G401 (cell line): ENCODE results near the gene ELOVL7. TPM values are rescaled to one million over a fixed set of nuclear protein-coding genes. Genes with fewer than 3 reads are reported as not detected.
"Not testable (repeated sequence)": the region's sequence is repeated elsewhere in the genome, so short reads cannot be mapped to it uniquely, and the experiment has no call there.

Source experiments
- DNase-seq: peaks from one replicate; pipeline ENCODE4 v3.0.0-alpha.2; 2015; ENCODE audit warnings: low spot score
- in situ Hi-C: cut with HindIII; loops from 2 replicates; pipeline ENCODE4 v1.10.0; 2016; ENCODE audit warnings: low sequenced_read_pairs, mixed read lengths
- total RNA-seq: library from RNA; depleted of rRNA; stranded (reverse); fragments of >200 nt; shearing (Covaris generic); gene quantifications from 2 replicates; pipeline ENCODE4 v1.2.3, GENCODE V29; 2014

ELOVL7 gene
- total RNA-seq, 1 experiment from 2014 or later = 37.3 TPM

DNA sequence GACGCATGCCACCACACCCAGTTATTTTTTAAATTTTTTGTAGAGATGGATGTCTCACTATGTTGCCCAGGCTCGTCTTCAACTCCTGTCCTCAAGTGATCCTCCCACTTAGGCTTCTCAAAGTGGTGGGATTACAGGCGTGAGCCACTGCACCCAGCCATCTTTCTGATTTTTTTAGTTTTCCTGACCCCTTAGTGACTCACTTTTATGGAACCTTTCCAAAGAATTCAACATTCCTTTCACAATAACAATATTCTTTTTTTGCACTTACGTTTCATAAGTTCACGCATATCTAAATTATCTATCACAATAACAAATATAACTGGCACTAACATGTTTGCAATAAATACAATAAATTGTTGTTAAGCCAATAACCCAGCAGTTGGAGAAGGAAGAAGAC is 8.5 kb downstream of the ELOVL7 start:
- no peak for DNase-seq
- in situ Hi-C loops = no loop called here

DNA sequence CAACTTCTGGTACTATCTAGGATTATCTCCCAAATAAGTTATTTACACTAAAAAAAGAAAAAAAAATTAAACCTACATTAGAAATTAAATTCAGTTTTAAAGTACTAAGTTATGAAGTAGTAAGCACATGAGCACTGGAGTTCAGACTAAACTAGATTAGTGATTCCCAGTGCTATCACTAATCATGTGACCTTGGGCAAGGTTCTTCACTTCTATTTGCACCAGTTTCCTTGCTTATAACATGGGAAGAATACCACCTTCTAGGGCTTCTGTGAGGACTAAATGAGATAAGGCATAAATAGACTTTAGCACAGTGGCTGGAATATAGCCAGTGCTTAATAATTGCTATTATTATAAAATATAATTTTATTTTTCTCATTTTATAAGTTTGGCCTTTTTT is 10.5 kb downstream of the ELOVL7 start:
- DNase-seq = no peak
- in situ Hi-C loops = no loop called here

GRCh38 chr5:60830581-60831127 is 13.4 kb downstream of the ELOVL7 start:
- in situ Hi-C loops = no loop called here

DNA sequence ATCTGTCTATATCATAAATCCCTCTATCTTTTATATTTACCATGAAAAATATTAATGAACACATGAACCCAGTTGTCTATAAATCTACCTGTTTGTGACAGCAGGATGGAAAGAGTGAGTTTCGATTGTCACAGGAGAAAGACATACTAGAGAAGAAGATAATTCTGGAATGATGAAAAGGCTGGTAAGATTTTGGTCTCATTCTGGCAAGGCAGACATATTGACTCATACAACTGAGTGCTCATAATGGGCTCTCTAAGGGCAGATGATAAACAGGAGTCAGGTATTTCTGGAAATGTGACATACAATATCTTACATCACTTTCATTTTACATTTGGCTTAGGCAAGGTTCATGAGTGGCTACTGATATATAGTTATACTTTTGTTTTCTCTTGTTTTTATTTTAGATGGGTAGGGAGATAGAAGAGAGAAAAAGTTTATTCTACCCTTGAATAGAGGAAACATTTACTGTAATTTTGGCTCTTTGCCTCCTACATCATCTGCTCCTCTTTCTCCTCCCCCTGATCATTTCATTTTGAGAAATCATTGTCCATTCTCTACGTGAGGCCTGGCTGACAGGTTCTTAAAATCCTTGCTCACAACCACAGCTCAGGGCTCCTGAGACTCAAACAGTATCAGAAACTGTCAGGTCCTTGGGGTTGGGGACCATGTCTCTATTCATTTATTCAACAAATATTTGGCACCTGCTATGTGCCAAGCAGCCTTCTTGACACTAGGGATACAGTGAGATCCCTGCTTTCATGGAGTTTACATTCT is 14.4 kb downstream of the ELOVL7 start:
- DNase-seq = no peak
- in situ Hi-C loops = no loop called here

More at GRCh38 chr5:60830581-60831127, 13.4 kb downstream of the ELOVL7 start:
- no peak for DNase-seq

DNA sequence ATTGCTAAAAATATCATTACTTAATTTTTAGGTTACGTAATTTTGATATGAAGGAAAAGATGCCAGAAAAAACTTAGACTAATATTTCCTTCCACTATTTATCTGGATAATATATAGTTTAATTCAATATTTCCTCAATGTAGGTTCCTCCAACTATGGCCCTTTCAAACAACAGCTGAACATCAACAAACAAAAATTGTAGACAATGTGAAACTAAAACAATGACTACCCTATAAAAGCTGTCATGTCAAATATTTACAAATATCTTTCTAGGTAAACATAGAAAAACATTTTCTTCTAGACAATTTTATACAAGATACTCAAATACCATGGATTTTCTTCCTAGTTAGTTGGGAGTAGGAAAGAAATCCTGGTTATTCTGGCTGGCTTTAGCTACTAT is 16.9 kb downstream of the ELOVL7 start:
- in situ Hi-C loops = no loop called here
- no peak for DNase-seq

DNA sequence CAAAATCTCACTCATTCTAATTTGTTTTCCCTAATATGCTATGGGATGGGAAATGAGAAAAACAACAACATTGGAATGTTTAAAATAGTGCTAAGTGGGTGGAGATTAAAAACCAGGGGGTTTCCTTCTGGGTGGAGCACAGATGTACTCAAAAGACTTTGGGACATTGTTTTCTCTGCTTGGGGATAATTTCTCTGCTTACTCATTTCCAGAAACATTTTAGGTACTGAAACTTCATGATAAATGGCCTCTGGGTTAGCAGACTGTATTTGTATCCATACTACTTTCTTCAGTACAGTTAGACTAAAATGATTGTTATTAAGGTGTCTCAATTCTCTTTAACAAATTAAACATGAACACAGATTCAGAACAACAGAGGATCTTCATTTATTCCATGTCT is 17.4 kb downstream of the ELOVL7 start:
- in situ Hi-C loops = no loop called here
- DNase-seq = no peak

DNA sequence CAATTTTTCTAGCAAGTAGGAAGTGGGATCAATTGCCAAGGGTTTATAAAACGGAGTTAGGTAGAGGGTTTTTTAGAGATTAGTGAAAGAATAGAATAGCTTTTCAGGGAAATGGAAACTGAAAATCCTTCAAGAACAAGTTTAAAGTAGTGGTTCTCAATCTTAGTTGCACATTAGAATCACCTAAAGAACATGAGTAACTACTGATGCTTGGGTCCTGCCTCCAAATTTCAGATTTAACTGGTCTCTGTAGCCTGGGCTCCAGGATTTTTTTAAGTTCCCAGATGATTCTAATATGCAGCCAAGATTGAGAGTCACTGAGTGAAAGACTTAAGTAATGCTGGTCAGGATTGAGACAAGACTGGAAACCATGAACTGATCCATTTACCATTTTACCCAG is 20.5 kb downstream of the ELOVL7 start:
- in situ Hi-C loops = no loop called here
- DNase-seq = no peak

DNA sequence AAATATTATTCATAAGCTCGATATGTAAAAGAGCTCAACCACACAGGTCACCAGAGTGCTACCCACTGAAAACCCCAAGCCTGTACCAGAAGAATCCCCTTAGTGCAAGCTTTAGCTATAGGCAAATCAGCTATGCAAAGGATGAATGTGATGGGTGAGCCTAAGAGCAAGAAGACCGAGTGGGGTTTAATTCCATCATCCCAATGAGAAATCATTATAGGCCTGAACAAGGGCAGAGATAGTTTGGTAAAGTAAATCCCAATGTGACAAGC is 21.8 kb downstream of the ELOVL7 start:
- no peak for DNase-seq
- in situ Hi-C loops = no loop called here

- in situ Hi-C loops = no loop called here
- DNase-seq = no peak
Observed at GRCh38 chr5:60821488-60822284, 22.4 kb downstream of the ELOVL7 start.

DNA sequence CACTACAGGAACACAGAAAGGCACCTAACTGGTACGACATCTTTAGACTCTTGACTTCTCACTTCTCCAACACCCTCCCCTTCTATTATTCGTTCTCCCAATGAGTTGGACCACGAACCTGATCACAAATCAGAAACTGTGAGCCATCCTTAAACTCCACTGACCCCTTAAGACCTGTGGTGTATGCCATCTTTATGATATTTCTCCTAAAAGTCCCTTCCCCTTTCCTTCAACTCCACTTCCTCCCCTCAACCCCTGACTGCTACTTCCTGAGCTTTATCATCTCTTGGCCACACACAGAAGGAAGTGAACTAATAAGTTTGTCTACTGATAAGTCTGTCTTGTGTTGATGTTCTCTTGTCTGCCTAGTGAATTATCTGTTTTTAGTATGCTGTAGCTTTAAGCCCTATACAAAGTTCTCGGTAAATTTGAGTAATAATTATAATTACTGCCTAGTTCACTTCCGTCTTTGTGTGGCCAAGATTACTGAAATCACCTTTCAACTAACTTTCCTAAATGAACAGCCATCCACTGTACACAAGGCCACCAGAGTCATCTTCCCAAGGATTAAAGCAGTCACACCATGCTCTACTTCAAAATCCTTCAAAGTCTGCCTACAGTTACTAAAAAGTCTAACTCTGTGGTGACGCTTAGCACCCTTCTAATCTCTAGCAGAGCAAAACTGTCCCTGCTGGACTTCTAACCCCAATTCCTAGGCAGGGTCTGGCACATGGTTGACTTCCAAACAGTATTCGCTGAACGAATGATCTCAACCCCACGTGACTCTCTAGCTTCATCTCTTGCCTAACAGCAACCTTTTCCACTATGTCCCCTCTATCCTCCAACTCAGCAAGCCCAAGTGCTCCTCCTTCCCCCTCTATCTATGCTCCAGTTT is 23.2 kb downstream of the ELOVL7 start:
- DNase-seq = no peak
- in situ Hi-C loops = no loop called here

DNA sequence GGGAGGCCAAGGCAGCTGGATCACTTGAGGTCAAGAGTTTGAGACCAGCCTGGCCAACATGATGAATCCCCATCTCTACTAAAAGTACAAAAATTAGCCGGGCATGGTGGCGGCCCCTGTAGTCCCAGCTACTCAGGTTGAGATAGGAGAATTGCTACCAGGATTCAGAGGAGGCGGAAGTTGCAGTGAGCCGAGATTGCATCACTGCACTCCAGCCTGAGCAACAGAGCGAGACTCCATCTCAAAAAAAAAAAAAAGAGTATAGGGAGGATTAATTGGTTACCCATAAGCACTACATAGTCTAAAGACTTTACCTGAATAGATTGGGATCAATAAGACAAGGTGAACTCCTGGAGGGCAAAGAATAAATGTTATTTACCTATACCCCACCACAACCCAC is 27.9 kb downstream of the ELOVL7 start:
- in situ Hi-C loops, DNase-seq: not testable (repeated sequence)

DNA sequence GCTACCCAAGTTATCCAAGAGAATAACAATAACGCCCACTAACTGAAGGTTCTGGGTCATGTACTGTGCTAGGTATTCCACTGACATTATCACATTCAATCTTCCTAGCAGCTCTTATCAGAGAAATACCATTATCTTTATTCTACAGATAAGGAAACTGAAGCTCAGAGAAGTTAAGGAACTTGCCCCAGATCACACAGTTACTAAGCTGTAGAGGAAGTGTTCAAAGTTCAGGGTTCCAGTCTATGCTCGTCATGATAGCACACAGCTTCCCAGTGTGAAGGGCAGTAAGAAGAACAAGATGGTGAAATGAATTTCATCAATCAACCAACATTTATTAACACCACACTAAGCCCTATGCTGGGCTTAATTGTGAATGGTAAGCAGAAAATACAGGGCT is 29.6 kb downstream of the ELOVL7 start:
- DNase-seq = no peak
- in situ Hi-C loops = no loop called here

GRCh38 chr5:60812426-60812825 is 31.6 kb downstream of the ELOVL7 start:
- no peak for DNase-seq
- in situ Hi-C loops = no loop called here

DNA sequence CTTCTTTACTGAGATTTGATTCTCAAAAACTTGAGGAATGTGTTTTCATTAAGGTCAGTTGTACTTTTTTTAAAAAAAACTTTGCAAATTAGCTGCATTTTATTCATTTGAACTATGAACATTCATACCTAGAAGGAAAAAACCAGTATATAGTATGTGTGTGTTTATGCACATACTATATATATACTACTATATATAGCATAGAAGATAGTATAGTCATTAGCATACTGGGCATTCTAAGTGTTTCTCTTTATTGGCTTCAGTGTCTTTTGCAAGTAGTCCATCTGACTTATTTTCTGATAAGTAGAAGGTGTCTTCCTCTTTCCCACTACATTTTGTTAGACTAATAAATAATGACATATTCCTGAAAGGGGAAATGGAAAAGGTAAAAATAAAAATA is 33.0 kb downstream of the ELOVL7 start:
- DNase-seq = no peak

DNA sequence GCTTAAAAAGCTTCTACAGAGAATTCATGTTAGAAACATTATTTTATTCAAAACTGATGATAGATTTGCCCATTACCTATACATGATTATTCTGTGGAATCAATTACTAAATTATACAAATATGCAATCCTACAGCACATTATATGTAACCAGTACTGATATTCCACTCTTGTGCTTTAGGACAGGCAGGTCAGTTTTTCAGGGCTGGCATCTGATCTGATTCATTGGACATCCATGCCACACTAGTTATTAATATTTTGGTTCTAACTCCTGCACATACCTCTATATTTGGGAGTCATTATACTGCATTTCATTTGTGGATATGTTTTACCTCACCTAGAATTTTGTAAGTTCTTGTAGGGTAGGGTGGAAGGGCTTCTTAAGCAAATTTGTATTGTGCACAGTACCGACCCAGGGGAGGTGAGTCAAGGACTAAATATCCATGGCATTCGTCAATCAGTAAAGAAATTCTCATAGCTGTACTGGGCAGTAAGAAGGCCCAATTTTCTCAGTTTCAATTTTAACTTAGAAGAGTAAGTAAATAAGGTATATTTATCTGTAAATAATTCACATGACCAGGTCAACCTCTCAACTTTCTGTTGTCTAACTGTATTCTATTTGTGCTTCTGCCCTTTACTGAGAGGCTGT is 33.5 kb downstream of the ELOVL7 start:
- in situ Hi-C loops = no loop called here
- no peak for DNase-seq

More for the DNA sequence above, 33.0 kb downstream of the ELOVL7 start:
- in situ Hi-C loops = no loop called here

GRCh38 chr5:60809891-60810425 is 34.1 kb downstream of the ELOVL7 start:
- in situ Hi-C loops = no loop called here
- no peak for DNase-seq

DNA sequence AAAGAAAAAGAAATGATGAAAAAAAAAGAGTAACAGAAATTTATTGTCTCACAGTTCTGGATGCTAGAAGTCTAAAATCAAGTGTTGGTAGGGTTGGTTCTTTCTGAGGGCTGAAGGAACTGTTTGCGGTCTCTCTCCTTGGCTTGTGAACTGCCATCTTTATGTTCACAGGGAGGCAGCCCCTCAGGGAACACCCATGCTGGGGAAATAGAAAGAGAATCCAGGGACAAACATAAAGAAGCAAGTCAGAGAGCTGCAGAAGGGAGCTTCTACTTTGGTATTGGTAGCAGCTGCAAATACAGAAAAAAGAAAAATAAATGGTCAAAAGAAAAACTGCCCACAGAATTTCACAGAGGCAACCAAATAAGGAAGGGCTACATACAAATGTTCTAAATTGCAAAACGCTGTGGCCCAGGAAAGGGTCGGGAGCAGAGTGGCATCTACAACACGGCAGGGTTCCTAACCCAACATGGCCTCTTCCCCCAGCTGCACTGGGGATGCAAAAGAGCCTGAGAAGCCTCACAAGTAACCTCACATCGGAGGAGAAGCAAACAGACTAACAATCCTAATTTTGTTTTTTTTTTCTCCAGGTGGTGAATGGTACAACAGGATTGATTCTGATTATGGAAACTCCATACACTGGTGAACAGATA is 37.4 kb downstream of the ELOVL7 start:
- DNase-seq = no peak
- in situ Hi-C loops = no loop called here

- no peak for DNase-seq
- in situ Hi-C loops = no loop called here
Observed at GRCh38 chr5:60805463-60805862, 38.6 kb downstream of the ELOVL7 start.
